Mucosa of descending colon (tissue), 3 donors: ENCODE measurements around the gene ULBP2. TPM values are rescaled to one million over a fixed set of nuclear protein-coding genes. Genes with fewer than 3 reads are reported as not detected.
"Not testable (repeated sequence)": the region's sequence is repeated elsewhere in the genome, so short reads cannot be mapped to it uniquely, and the experiment has no call there.

Source experiments
- ATAC-seq: fragments of 200-7000 bp; cut with Tn5 transposase; one replicate; pipeline ENCODE4 v1.9.1; 2020; ENCODE audit warnings: mild to moderate bottlenecking, moderate library complexity
- DNase-seq, 3 donors: peaks; one replicate each; pipeline ENCODE4 v3.0.0-alpha.2; 2020
- H3K36me3 ChIP-seq: fragments of 200-600 bp; one replicate; pipeline ENCODE4 v1.8.0; 2021; ENCODE audit warnings: low read depth, mild to moderate bottlenecking
- H3K4me1 ChIP-seq: fragments of 200-600 bp; one replicate; pipeline ENCODE4 v1.8.0; 2021; ENCODE audit warnings: low read depth, mild to moderate bottlenecking
- H3K4me3 ChIP-seq: fragments of 200-600 bp; one replicate; pipeline ENCODE4 v1.8.0; 2021; ENCODE audit warnings: mild to moderate bottlenecking
- H3K9me3 ChIP-seq: fragments of 200-600 bp; one replicate; pipeline ENCODE4 v1.8.0; 2021; ENCODE audit warnings: mild to moderate bottlenecking
- intact Hi-C, 2 donors: fragments of 100-400 bp; cut with DNase I in 1 of 2; cut with micrococcal nuclease in 1 of 2; formaldehyde crosslinking; loops; one replicate each; pipeline versions ENCODE4 v1.11.0 to v1.11.1; 2022; cut with DNase I, micrococcal nuclease
- total RNA-seq, 3 donors: library from RNA; stranded (reverse); fragmentation: NEBNext Ultra II Directional in 2 of 3; extraction: Animal tissue kit (Norgen Biotek cat#: 25700) in 2 of 3; gene quantifications; one replicate each; pipeline versions ENCODE4 v1.2.1 to v1.2.4, GENCODE V29; 2021 to 2023
- TF ChIP-seq, protein P1 (sequence below): fragments of 200-600 bp; IDR thresholded peaks from one replicate; pipeline ENCODE4 v1.8.0; 2022; ENCODE audit warnings: antibody characterized with exemption, mild to moderate bottlenecking
- donor health status: DM: no; HTN: no; CAD: no; lungs with moderate emphysema.
- donor health status: DM: no; HTN: no; CAD: no.
- donor health status: DM: no; HTN: yes; CAD: no.

ULBP2 gene
- total RNA-seq, 3 donors from 2014 or later: 0.43 TPM; not detected in 2

- intact Hi-C loops: no loop called here
- Histone ChIP-seq H3K4me3 (no peak overlapping the region), H3K9me3 (no peaks in the 10 kb centered on the region), H3K36me3 (no peaks in the 10 kb centered on the region), H3K4me1 (no peaks in the 10 kb centered on the region)
- ATAC-seq (no peak), DNase-seq (peak in 1 of 3 donors; percentile 17)
- TF ChIP-seq, protein P1, sequence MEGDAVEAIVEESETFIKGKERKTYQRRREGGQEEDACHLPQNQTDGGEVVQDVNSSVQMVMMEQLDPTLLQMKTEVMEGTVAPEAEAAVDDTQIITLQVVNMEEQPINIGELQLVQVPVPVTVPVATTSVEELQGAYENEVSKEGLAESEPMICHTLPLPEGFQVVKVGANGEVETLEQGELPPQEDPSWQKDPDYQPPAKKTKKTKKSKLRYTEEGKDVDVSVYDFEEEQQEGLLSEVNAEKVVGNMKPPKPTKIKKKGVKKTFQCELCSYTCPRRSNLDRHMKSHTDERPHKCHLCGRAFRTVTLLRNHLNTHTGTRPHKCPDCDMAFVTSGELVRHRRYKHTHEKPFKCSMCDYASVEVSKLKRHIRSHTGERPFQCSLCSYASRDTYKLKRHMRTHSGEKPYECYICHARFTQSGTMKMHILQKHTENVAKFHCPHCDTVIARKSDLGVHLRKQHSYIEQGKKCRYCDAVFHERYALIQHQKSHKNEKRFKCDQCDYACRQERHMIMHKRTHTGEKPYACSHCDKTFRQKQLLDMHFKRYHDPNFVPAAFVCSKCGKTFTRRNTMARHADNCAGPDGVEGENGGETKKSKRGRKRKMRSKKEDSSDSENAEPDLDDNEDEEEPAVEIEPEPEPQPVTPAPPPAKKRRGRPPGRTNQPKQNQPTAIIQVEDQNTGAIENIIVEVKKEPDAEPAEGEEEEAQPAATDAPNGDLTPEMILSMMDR: no peak
Observed at GRCh38 chr6:149950423-149950822, 8.6 kb downstream of the ULBP2 start.

GRCh38 chr6:149951096-149951495 lies 9.3 kb downstream of the ULBP2 start:
- ATAC-seq (no peak), DNase-seq (no peak)
- intact Hi-C loops: no loop called here
- TF ChIP-seq, protein P1: no peak
- Histone ChIP-seq H3K4me3 (no peak overlapping the region), H3K4me1 (no peaks in the 10 kb centered on the region), H3K36me3 (no peaks in the 10 kb centered on the region), H3K9me3 (no peaks in the 10 kb centered on the region)

GRCh38 chr6:149951626-149952025 lies 9.8 kb downstream of the ULBP2 start:
- DNase-seq (no peak), ATAC-seq (no peak)
- Histone ChIP-seq H3K36me3 (no peaks in the 10 kb centered on the region), H3K4me1 (no peaks in the 10 kb centered on the region), H3K9me3 (no peaks in the 10 kb centered on the region), H3K4me3 (no peak overlapping the region)
- intact Hi-C loops: no loop called here
- TF ChIP-seq, protein P1: no peak

DNA sequence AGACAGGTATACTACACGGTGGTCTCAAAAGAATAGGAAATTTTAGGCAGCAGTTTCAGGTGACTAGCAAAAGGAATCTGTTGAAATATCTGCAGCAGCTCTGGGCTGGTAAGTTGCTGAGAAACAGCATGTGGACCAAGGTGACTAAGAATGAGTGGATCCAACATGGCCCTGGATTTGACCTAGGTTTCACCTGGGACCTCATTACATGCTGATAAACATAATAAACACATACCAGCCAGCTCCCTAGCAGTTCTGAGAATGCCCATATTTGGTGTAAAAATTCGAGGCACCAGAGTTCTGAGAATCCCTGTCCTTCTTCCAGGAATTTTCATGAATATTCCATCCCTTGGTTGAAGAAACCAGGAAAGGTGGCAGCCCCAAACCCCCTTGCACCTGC lies 11.6 kb downstream of the ULBP2 start:
- H3K4me3 ChIP-seq, H3K36me3 ChIP-seq, intact Hi-C loops, H3K4me1 ChIP-seq, ATAC-seq, DNase-seq, H3K9me3 ChIP-seq: not testable (repeated sequence)

DNA sequence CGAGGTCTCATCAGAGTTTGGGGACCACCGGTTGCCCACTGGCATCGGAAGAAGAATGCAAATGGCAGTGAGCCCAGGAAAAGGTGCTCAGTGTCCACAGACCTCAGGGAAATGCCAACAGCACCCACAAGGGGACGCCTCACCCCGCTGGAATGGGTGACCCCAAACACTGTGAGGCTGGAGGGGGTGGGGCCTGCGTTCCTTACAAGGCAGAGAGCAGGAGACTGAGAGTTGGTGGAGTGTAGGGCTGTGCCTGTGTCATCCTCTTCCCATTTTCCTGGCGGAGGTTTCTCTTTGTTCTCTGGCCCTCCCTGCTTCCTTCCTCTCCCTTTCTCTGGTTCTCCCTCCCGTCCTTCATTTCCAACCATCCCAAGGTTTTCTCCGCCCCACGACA lies 12.1 kb downstream of the ULBP2 start:
- H3K4me3 ChIP-seq, H3K36me3 ChIP-seq, DNase-seq, H3K4me1 ChIP-seq, intact Hi-C loops, H3K9me3 ChIP-seq: not testable (repeated sequence)
- peak; percentile 77 for ATAC-seq

- H3K4me1 ChIP-seq, H3K4me3 ChIP-seq, H3K9me3 ChIP-seq, intact Hi-C loops, H3K36me3 ChIP-seq, DNase-seq, ATAC-seq: not testable (repeated sequence)
Observed at GRCh38 chr6:149954328-149954983, 12.6 kb downstream of the ULBP2 start.

- DNase-seq, H3K9me3 ChIP-seq, ATAC-seq, H3K4me3 ChIP-seq, H3K4me1 ChIP-seq, H3K36me3 ChIP-seq, intact Hi-C loops: not testable (repeated sequence)
Observed at GRCh38 chr6:149954984-149955653, 13.3 kb downstream of the ULBP2 start.

DNA sequence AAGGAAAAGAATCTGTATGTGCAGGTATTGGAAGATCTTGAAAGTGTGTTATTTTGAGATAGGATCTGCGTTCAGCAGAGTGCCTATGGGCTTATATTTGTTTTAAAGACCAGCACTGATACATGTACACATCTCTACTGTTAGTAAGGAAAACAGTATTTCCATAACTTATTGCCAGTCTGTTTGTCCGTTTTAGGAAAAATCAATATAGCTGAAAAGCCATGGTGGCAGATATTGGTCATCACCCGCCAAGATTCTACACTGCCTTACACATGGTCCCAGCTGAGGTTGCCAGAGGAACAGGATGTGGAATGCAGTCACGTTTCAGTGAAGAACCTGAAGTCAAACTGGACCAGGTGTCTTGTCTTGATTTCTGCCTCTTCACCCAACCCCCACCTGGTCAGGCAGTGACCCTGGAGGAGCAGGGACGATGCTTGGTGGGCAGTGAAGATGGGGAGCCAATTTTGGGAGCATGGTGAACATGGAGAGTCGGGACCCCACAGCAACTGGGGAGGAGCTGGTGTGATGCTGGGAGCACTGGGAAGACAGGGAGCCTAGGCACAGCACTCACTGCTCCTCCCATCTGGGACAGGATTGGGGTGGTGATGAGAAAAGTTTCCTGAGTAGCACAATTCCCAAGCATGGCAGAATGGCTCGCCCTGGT lies 14.0 kb downstream of the ULBP2 start:
- H3K4me3 ChIP-seq, ATAC-seq, intact Hi-C loops, H3K9me3 ChIP-seq, DNase-seq, H3K36me3 ChIP-seq, H3K4me1 ChIP-seq: not testable (repeated sequence)

GRCh38 chr6:149958124-149958523 lies 16.3 kb downstream of the ULBP2 start:
- H3K4me3 ChIP-seq, H3K4me1 ChIP-seq, intact Hi-C loops, H3K36me3 ChIP-seq, DNase-seq, H3K9me3 ChIP-seq, ATAC-seq: not testable (repeated sequence)

GRCh38 chr6:149959806-149960205 lies 18.0 kb downstream of the ULBP2 start:
- DNase-seq, intact Hi-C loops, H3K9me3 ChIP-seq, H3K4me3 ChIP-seq, ATAC-seq, H3K36me3 ChIP-seq: not testable (repeated sequence)
- peaks cover 18% of the 10 kb centered on the region for H3K4me1 ChIP-seq
